Hematopoietic multipotent progenitor cell (in vitro differentiated cells): ENCODE results near the gene SEL1L3. TPM values are rescaled to one million over a fixed set of nuclear protein-coding genes. Genes with fewer than 3 reads are reported as not detected.

Source experiments
- small RNA-seq: library from RNA; depleted of rRNA; stranded (forward); fragments of <200 nt; gene quantifications from one replicate; pipeline ENCODE3, GENCODE V24; 2012
- total RNA-seq: library from RNA; depleted of rRNA; stranded (reverse); fragments of >200 nt; gene quantifications from one replicate; pipeline ENCODE4 v1.2.3, GENCODE V29; 2012

SEL1L3 gene
- total RNA-seq, 1 donor: 31.8 TPM

Small RNA genes within 50 kb of the gene (small RNA-seq; reads per million reads assigned to genes)
- not detected for gene MTND4LP22

Other genes starting within 250 kb of the SEL1L3 start
- gene SLC34A2, start 207.1 kb downstream of the SEL1L3 start, total RNA-seq: not detected
- 10.5 TPM for gene SMIM20, start 51.2 kb upstream of the SEL1L3 start, total RNA-seq